Skeletal muscle satellite cell (primary cell): ENCODE measurements around the gene ZNF33A. TPM values are rescaled to one million over a fixed set of nuclear protein-coding genes. Genes with fewer than 3 reads are reported as not detected.

Source experiments
- H3K27me3 ChIP-seq: 2 replicates; pipeline ENCODE4 v1.7.0; 2013; ENCODE audit warnings: low read length; ENCODE audit not compliant: control insufficient read depth, insufficient read depth
- H3K36me3 ChIP-seq: 2 replicates; pipeline ENCODE4 v1.7.0; 2013; ENCODE audit warnings: mild to moderate bottlenecking, control low read depth, low read length; ENCODE audit not compliant: insufficient read depth
- H3K4me1 ChIP-seq: 2 replicates; pipeline ENCODE4 v1.7.0; 2013; ENCODE audit warnings: low read length; ENCODE audit not compliant: control insufficient read depth, insufficient read depth
- H3K4me2 ChIP-seq: 2 replicates; pipeline ENCODE4 v1.7.0; 2013; ENCODE audit warnings: mild to moderate bottlenecking, low read length
- H3K4me3 ChIP-seq: 2 replicates; pipeline ENCODE4 v1.7.0; 2013; ENCODE audit warnings: low read length
- H3K9ac ChIP-seq: 2 replicates; pipeline ENCODE4 v1.7.0; 2013; ENCODE audit warnings: mild to moderate bottlenecking, low read depth, low read length, moderate library complexity
- H3K9me3 ChIP-seq: replicated peaks from 2 replicates; pipeline ENCODE4 v1.7.0; 2013; ENCODE audit warnings: mild to moderate bottlenecking, control low read depth, low read length
- small RNA-seq: library from RNA; depleted of rRNA; stranded (forward); fragments of <200 nt; gene quantifications from one replicate; pipeline ENCODE3, GENCODE V24; 2012

The ZNF33A gene

GRCh38 chr10:38094927-38095574 lies 84.6 kb downstream of the ZNF33A start:
- no peaks in the 10 kb centered on the region for H3K27me3 ChIP-seq
- peak overlapping the region; percentile 97 for H3K4me3 ChIP-seq

GRCh38 chr10:38102880-38103279 lies 92.4 kb downstream of the ZNF33A start:
- Histone ChIP-seq H3K27me3 (no peaks in the 10 kb centered on the region), H3K9me3 (peaks cover 7% of the 10 kb centered on the region), H3K4me3 (no peak overlapping the region), H3K4me2 (no peak overlapping the region), H3K9ac (no peak overlapping the region), H3K36me3 (peaks cover 30% of the 10 kb centered on the region), H3K4me1 (no peaks in the 10 kb centered on the region)

More at GRCh38 chr10:38094927-38095574, 84.6 kb downstream of the ZNF33A start:
- peaks cover 8% of the 10 kb centered on the region for H3K4me1 ChIP-seq
- H3K4me2 ChIP-seq: peak overlapping the region; percentile 98
- H3K36me3 ChIP-seq: peaks cover 36% of the 10 kb centered on the region
- peak overlapping the region; percentile 94 for H3K9ac ChIP-seq
- H3K9me3 ChIP-seq: no peaks in the 10 kb centered on the region

- Histone ChIP-seq H3K9ac (no peak overlapping the region), H3K9me3 (peaks cover 7% of the 10 kb centered on the region), H3K36me3 (peaks cover 21% of the 10 kb centered on the region), H3K4me2 (no peak overlapping the region), H3K27me3 (no peaks in the 10 kb centered on the region), H3K4me3 (no peak overlapping the region), H3K4me1 (no peaks in the 10 kb centered on the region)
Observed at GRCh38 chr10:38103756-38104155, 93.3 kb downstream of the ZNF33A start.

GRCh38 chr10:38112159-38112558 lies 101.7 kb downstream of the ZNF33A start:
- Histone ChIP-seq H3K9ac (no peak overlapping the region), H3K9me3 (peaks cover 26% of the 10 kb centered on the region), H3K4me3 (no peak overlapping the region), H3K36me3 (peaks cover 36% of the 10 kb centered on the region), H3K4me1 (no peaks in the 10 kb centered on the region), H3K4me2 (no peak overlapping the region), H3K27me3 (no peaks in the 10 kb centered on the region)

Small RNA genes lying within 50 kb of the gene (small RNA-seq; reads per million reads assigned to genes)
- gene AL161931.1: not detected
- not detected for gene FXYD6P2
- gene RF00019: not detected
- gene RNU6-795P: not detected
